Hair follicular keratinocyte (primary cell): Measurements from ENCODE around the gene SCN3A. TPM values are rescaled to one million over a fixed set of nuclear protein-coding genes. Genes with fewer than 3 reads are reported as not detected.

Experiments
- total RNA-seq: library from RNA; depleted of rRNA; stranded (reverse); fragments of >200 nt; gene quantifications from 2 replicates; pipeline ENCODE4 v1.2.3, GENCODE V29; 2015

SCN3A gene
- not detected in 2 replicates for total RNA-seq

GRCh38 chr2:165203689-165204559 lies at the start of gene SCN3A:
SCN3A (minus strand) TSS chr2:165204050; CDS start chr2:165176394, 27,656 bp downstream.

GRCh38 chr2:165239230-165239629 lies 35.4 kb upstream of the SCN3A start, which contains the start of gene SCN2A:
SCN2A (plus strand) TSS chr2:165239414; CDS start chr2:165295824, 56,410 bp downstream.

Other genes with a start within 250 kb of the SCN3A start
- not detected in 2 replicates for gene SLC38A11, start 248.5 kb downstream of the SCN3A start, total RNA-seq
- 0.23 and 0.42 TPM in 2 replicates for gene SCN2A, start 35.4 kb upstream of the SCN3A start, total RNA-seq